DOHH2 (cell line): ENCODE data around the gene RBM38.
"Not testable (repeated sequence)": the region's sequence is repeated elsewhere in the genome, so short reads cannot be mapped to it uniquely, and the experiment has no call there.

Experiments used
- H3F3A ChIP-seq: fragments of 200-600 bp; sonication (generic), shearing (Covaris generic); 2 replicates; pipeline ENCODE4 v1.6.0; 2016; ENCODE audit warnings: antibody characterized with exemption, mild to moderate bottlenecking; ENCODE audit not compliant: control insufficient read depth, insufficient read depth
- H3K27ac ChIP-seq: fragments of 200-600 bp; sonication (generic); 2 replicates; pipeline ENCODE4 v1.5.1; 2014; ENCODE audit warnings: low read depth, mild to moderate bottlenecking, low read length, moderate library complexity
- H3K27me3 ChIP-seq: fragments of 200-600 bp; sonication (generic); 2 replicates; pipeline ENCODE4 v1.6.1; 2014; ENCODE audit warnings: mild to moderate bottlenecking, low read length, mixed read lengths; ENCODE audit not compliant: control insufficient read depth
- H3K36me3 ChIP-seq: fragments of 200-600 bp; sonication (generic); 2 replicates; pipeline ENCODE4 v1.6.1; 2014; ENCODE audit warnings: mild to moderate bottlenecking, low read length, moderate library complexity, mixed read lengths; ENCODE audit not compliant: control insufficient read depth
- H3K4me1 ChIP-seq: fragments of 200-600 bp; sonication (generic); 2 replicates; pipeline ENCODE4 v1.6.1; 2014; ENCODE audit warnings: mild to moderate bottlenecking, low read length, mixed read lengths; ENCODE audit not compliant: control insufficient read depth
- H3K4me2 ChIP-seq: fragments of 200-600 bp; sonication (generic); 2 replicates; pipeline ENCODE4 v1.6.0; 2014; ENCODE audit warnings: mild to moderate bottlenecking, low read length, moderate library complexity
- H3K4me3 ChIP-seq: fragments of 200-600 bp; sonication (generic); 2 replicates; pipeline ENCODE4 v1.5.1; 2014; ENCODE audit warnings: mild to moderate bottlenecking, low read length, mixed read lengths
- H3K79me2 ChIP-seq: fragments of 200-600 bp; sonication (generic); 2 replicates; pipeline ENCODE4 v1.6.1; 2014; ENCODE audit warnings: mild to moderate bottlenecking, low read length, mixed read lengths; ENCODE audit not compliant: control insufficient read depth
- H3K9me2 ChIP-seq: fragments of 200-600 bp; sonication (generic); replicated peaks from 2 replicates; pipeline ENCODE4 v1.6.1; 2014; ENCODE audit warnings: mild to moderate bottlenecking, low read length, mixed read lengths; ENCODE audit not compliant: control insufficient read depth
- H3K9me3 ChIP-seq: fragments of 200-600 bp; sonication (generic); 2 replicates; pipeline ENCODE4 v1.6.1; 2014; ENCODE audit warnings: antibody characterized with exemption, low read length, mixed read lengths; ENCODE audit not compliant: control insufficient read depth, insufficient read depth
- H4K20me1 ChIP-seq: fragments of 200-600 bp; sonication (generic); 2 replicates; pipeline ENCODE4 v1.6.0; 2014; ENCODE audit warnings: low read depth, mild to moderate bottlenecking, antibody characterized with exemption, low read length, moderate library complexity; ENCODE audit not compliant: control insufficient read depth, insufficient read depth
- CTCF ChIP-seq: fragments of 200-600 bp; sonication (generic); IDR thresholded peaks from one replicate; pipeline ENCODE4 v1.5.1; 2014; ENCODE audit warnings: antibody characterized with exemption, mild to moderate bottlenecking, low read depth, low read length; ENCODE audit not compliant: poor library complexity, severe bottlenecking
- EZH2phosphoT487 ChIP-seq: fragments of 200-600 bp; sonication (generic); IDR thresholded peaks from 2 replicates; pipeline ENCODE4 v1.6.1; 2017; ENCODE audit warnings: borderline replicate concordance, mild to moderate bottlenecking, antibody characterized with exemption, low read length, moderate library complexity, mixed read lengths

RBM38 gene

GRCh38 chr20:57346477-57346876, 44.7 kb upstream of the RBM38 start:
- no peaks in the 10 kb centered on the region for H4K20me1 ChIP-seq
- H3K27me3 ChIP-seq, result no peaks in the 10 kb centered on the region
- no peak overlapping the region for H3K4me3 ChIP-seq
- no peaks in the 10 kb centered on the region; the same call in 1 of the 2 replicates for H3K36me3 ChIP-seq
- no peak overlapping the region for H3K27ac ChIP-seq
- no peaks in the 10 kb centered on the region for H3K9me3 ChIP-seq
- H3K79me2 ChIP-seq, result peaks cover 5% of the 10 kb centered on the region
- no peak overlapping the region for H3K4me2 ChIP-seq
- H3K4me1 ChIP-seq, result peaks cover 9% of the 10 kb centered on the region
- TF ChIP-seq CTCF, result peak; percentile 81
- TF ChIP-seq EZH2phosphoT487, result no peak
- H3F3A ChIP-seq, result peaks cover 4% of the 10 kb centered on the region
- H3K9me2 ChIP-seq, result no peaks in the 10 kb centered on the region

DNA sequence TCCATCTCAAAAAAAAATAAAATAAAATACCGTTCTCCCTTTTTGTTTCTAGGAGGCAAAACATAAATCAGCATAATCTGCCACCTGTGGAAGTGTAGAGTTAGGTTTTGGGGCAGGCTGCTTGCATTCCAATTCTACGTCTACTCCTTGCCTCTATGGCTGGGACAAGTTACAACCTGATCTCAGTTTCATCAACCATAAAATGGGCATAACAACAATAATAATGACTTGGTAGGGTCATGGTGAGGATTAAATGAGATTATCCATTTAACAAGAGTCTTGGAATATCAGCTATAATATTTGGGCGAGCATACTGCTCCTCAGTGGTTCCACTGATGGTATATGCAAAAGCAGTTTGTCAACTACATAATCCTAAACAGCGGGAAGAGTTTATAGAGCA, 43.8 kb upstream of the RBM38 start:
- TF ChIP-seq EZH2phosphoT487 (no peak), CTCF (no peak)
- H3K4me1 ChIP-seq, result peaks cover 11% of the 10 kb centered on the region
- H3F3A ChIP-seq, result peaks cover 4% of the 10 kb centered on the region
- no peaks in the 10 kb centered on the region for H3K27me3 ChIP-seq
- no peaks in the 10 kb centered on the region for H3K9me2 ChIP-seq
- H3K36me3 ChIP-seq, result peaks cover 2% of the 10 kb centered on the region
- no peak overlapping the region for H3K27ac ChIP-seq
- H4K20me1 ChIP-seq, result peaks cover 8% of the 10 kb centered on the region
- no peak overlapping the region for H3K4me3 ChIP-seq
- H3K79me2 ChIP-seq, result peaks cover 14% of the 10 kb centered on the region
- no peak overlapping the region for H3K4me2 ChIP-seq
- no peaks in the 10 kb centered on the region for H3K9me3 ChIP-seq

DNA sequence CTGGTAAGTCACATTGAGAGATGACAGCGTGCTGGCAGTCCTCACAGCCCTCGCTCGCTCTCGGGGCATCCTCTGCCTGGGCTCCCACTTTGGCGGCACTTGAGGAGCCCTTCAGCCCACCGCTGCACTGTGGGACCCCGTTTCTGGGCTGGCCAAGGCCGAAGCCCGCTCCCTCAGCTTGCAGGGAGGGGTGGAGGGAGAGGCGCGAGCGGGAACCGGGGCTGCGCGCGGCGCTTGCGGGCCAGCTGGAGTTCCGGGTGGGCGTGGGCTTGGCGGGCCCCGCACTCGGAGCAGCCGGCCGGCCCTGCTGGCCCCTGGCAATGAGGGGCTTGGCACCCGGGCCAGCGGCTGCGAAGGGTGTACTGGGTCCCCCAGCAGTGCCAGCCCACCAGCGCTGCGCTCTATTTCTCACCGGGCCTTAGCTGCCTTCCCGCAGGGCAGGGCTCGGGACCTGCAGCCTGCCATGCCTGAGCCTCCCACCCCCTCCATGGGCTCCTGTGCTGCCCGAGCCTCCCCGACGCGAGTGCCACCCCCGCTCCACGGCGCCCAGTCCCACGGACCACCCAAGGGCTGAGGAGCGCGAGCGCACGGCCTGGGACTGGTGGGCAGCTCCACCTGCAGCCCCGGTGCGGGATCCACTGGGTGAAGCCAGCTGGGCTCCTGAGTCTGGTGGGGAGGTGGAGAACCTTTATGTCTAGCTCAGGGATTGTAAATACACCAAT, 42.8 kb upstream of the RBM38 start:
- H3K79me2 ChIP-seq, result peaks cover 24% of the 10 kb centered on the region
- H3K27ac ChIP-seq, H3K4me3 ChIP-seq, H3K9me2 ChIP-seq, H3K27me3 ChIP-seq, H3K9me3 ChIP-seq, H3K4me2 ChIP-seq, H3F3A ChIP-seq: not testable (repeated sequence)
- peaks cover 17% of the 10 kb centered on the region for H3K4me1 ChIP-seq
- peaks cover 17% of the 10 kb centered on the region for H4K20me1 ChIP-seq
- H3K36me3 ChIP-seq, result peaks cover 12% of the 10 kb centered on the region

DNA sequence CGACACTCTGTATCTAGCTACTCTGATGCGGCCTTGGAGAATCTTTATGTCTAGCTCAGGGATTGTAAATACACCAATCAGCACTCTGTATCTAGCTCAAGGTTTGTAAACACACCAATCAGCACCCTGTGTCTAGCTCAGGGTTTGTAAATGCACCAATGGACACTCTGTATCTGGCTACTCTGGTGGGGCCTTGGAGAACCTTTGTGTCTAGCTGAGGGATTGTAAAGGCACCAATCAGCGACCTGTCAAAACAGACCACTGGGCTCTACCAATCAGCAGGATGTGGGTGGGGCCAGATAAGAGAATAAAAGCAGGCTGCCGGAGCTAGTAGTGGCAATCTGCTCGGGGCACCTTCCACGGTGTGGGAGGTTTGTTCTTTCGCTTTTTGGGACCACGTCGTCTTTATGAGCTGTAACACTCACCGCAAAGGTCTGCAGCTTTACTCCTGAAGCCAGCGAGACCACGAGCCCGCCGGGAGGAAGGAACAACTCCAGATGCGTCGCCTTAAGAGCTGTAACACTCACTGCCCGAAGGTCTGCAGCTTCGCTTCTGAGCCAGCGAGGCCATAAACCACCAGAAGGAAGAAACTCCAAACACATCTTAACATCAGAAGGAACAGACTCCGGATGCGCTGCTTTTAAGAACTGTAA, 42.1 kb upstream of the RBM38 start:
- not testable (repeated sequence) for H3K9me3 ChIP-seq, H3K4me3 ChIP-seq, H3K4me2 ChIP-seq, H3K9me2 ChIP-seq, H3K27ac ChIP-seq, H3F3A ChIP-seq, H3K27me3 ChIP-seq
- H3K4me1 ChIP-seq, result peaks cover 17% of the 10 kb centered on the region
- peaks cover 18% of the 10 kb centered on the region for H3K36me3 ChIP-seq
- H4K20me1 ChIP-seq, result peaks cover 17% of the 10 kb centered on the region
- H3K79me2 ChIP-seq, result peaks cover 30% of the 10 kb centered on the region
